ENCODE measurements around the gene ZNF618.

ZNF618 gene

DNA sequence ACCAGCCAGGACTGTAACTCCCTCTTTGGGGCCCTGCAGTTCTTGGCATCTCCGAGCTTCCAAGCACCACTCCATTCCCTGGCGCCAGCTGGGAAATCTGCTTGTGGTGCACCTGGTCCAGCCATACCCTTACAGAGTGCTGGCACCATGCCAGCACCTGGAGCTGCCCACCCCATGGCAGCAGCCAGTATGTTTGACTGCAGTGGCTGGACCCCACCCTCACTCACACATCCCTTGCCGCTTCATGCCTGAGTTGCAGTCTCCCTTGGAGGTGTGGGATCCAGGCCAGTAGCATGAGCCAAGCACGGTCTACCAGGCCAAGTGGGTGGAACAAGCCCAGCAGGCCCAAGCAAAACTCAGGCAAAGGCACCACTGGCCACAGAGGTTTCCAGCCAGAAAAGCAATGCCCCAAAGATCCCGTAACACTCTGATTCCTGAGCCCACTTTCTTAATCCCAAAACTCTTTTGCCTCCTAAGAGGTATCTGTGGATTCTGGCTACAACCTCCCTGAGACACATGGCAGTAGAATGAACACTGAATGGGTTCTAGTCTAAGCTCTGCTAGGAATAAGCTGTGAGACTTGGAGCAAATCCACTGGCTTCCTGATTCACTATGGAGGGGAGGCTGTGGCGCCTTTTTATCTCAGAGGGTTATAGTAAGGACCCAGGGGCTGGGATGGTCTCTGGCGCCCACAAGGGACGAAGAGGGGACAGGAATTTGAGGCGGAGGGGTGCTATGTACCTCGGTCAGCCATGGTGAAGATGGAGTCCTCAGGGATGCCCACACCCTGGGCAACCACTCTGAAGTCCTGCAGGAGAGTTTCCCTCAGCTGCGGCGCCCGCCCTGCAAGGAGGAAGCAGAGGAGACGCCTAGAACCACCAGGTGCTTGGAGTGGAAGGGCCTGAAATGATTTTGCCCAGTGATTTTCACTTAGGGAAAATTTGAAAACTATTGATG is 196.4 kb downstream of the ZNF618 start:
- H3K27ac ChIP-seq (ENCODE audit: low read depth, low read length), result no peak overlapping the region
- no peaks in the 10 kb centered on the region for H3K9me3 ChIP-seq (ENCODE audit: control insufficient read depth, insufficient read depth, low read depth, low read length)
- no peaks in the 10 kb centered on the region for H3K4me1 ChIP-seq (ENCODE audit: control insufficient read depth, insufficient read depth, low read length)

GRCh38 chr9:114075602-114076001 is 199.5 kb downstream of the ZNF618 start:
- H3K4me3 ChIP-seq (ENCODE audit: low read depth, low read length), result no peak overlapping the region
- peaks cover 18% of the 10 kb centered on the region for H3K27me3 ChIP-seq (ENCODE audit: control insufficient read depth, insufficient read depth, low read length)
- no peak overlapping the region for H3K9ac ChIP-seq (ENCODE audit: low read length)
- no peaks in the 10 kb centered on the region for H3K4me1 ChIP-seq (ENCODE audit: control insufficient read depth, insufficient read depth, low read length)
- H3K27ac ChIP-seq (ENCODE audit: low read depth, low read length), result no peak overlapping the region
- no peaks in the 10 kb centered on the region for H3K9me3 ChIP-seq (ENCODE audit: control insufficient read depth, insufficient read depth, low read depth, low read length)
- H3K36me3 ChIP-seq (ENCODE audit: control insufficient read depth, insufficient read depth, low read length), result no peaks in the 10 kb centered on the region

More for the DNA sequence above, 196.4 kb downstream of the ZNF618 start:
- Histone ChIP-seq H3K9ac (ENCODE audit: low read length) (no peak overlapping the region), H3K36me3 (ENCODE audit: control insufficient read depth, insufficient read depth, low read length) (no peaks in the 10 kb centered on the region), H3K4me3 (ENCODE audit: low read depth, low read length) (no peak overlapping the region), H3K27me3 (ENCODE audit: control insufficient read depth, insufficient read depth, low read length) (peaks cover 18% of the 10 kb centered on the region)

DNA sequence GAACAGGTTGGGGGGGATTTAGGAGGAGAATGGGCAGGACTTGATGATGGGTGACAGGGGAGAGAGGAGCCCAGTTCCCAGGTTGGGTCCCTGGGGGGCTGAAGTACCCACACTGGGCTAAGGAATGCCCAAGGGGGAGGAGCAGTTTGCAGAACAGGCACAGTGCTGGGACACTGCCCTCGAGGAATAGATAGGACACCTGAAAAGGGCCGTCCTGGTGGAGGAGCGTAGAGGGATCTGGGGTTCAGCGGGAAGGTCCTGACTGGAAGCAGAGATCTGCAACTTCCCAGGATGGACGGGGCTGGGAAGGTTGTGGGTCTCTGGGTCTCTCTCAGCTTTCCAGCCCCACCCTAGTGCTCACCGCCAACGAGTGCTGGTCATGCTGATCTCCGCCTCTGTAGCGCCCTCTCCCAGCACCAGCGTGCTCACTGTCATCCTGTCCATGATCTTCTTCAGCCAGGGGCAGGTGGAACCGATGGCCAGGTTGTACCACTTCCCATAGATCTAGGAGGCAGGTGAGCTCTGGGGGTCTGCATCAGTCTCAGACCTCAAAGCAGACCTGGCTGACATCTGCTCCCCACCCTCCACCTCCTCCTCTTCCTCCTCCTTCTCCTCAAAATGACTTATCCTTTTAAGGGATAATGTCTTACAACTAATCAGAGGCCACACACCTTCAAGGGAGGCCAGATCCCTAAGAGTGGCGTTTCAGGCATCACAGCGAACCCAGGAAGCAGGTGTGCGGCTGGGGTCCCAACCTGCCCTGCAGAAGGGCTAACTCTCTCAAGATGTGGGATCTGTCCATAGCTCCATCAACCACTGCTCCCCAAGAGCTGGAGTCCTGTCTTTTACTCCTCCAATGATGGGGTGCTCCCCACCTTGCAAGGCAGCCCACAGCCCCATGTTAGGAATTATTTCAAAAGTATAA is 200.4 kb downstream of the ZNF618 start:
- Histone ChIP-seq H3K36me3 (ENCODE audit: control insufficient read depth, insufficient read depth, low read length) (no peaks in the 10 kb centered on the region), H3K27ac (ENCODE audit: low read depth, low read length) (no peak overlapping the region), H3K9me3 (ENCODE audit: control insufficient read depth, insufficient read depth, low read depth, low read length) (no peaks in the 10 kb centered on the region), H3K4me3 (ENCODE audit: low read depth, low read length) (no peak overlapping the region), H3K9ac (ENCODE audit: low read length) (no peak overlapping the region), H3K4me1 (ENCODE audit: control insufficient read depth, insufficient read depth, low read length) (no peaks in the 10 kb centered on the region), H3K27me3 (ENCODE audit: control insufficient read depth, insufficient read depth, low read length) (peaks cover 18% of the 10 kb centered on the region)

GRCh38 chr9:114077162-114077837 is 201.2 kb downstream of the ZNF618 start:
- H3K4me1 ChIP-seq (ENCODE audit: control insufficient read depth, insufficient read depth, low read length), result no peaks in the 10 kb centered on the region
- no peak overlapping the region for H3K9ac ChIP-seq (ENCODE audit: low read length)
- no peak overlapping the region for H3K4me3 ChIP-seq (ENCODE audit: low read depth, low read length)
- peaks cover 18% of the 10 kb centered on the region for H3K27me3 ChIP-seq (ENCODE audit: control insufficient read depth, insufficient read depth, low read length)
- H3K27ac ChIP-seq (ENCODE audit: low read depth, low read length), result no peak overlapping the region
- H3K36me3 ChIP-seq (ENCODE audit: control insufficient read depth, insufficient read depth, low read length), result no peaks in the 10 kb centered on the region
- no peaks in the 10 kb centered on the region for H3K9me3 ChIP-seq (ENCODE audit: control insufficient read depth, insufficient read depth, low read depth, low read length)

DNA sequence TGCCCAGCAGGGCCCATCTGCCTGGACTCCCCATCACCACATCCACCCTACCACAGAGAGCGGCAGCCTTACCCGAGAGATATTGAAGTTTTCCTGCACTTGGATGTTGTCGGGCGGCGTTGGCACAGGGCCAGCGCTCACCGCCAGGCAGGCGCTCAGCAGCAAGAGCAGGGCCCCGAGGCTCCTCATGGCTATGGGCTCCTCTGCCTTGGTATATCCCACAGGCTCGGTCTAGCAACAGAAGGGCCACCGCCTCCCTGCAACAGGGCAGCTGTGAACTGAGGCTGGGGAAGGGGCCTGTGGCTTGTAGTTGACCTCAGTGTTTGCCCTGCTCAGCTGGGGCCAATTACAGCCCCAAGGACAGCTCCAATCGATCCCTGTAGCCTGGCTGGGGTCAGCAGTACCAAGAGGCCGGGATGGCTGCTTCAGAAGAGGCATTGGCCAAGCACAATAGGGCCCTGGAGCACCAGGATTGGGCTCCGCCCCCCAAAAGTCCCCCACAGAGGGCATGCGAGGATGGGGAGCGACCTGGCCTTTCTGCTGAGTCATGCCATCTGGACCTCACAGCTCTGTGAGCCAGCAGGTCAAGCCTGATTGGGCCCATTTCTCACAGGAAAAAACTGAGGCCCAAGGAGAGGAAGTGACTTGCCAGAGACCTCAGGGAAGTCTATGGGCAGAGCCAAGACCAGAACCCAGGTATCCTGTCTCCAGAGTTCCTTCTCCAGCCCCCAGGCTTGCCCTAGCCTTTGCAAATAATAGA is 202.1 kb downstream of the ZNF618 start, which contains the start of gene AMBP:
Gene AMBP (minus strand): TSS at position 280 of the 760 bp plus-strand sequence. CDS start 91 bp downstream, at position 189.
- H3K9ac ChIP-seq (ENCODE audit: low read length), result no peak within 1 kb of the TSS
- H3K4me1 ChIP-seq (ENCODE audit: control insufficient read depth, insufficient read depth, low read length), result no peaks in the 10 kb centered on the region
- H3K36me3 ChIP-seq (ENCODE audit: control insufficient read depth, insufficient read depth, low read length), result no peaks in the 10 kb centered on the region
- H3K9me3 ChIP-seq (ENCODE audit: control insufficient read depth, insufficient read depth, low read depth, low read length), result no peaks in the 10 kb centered on the region
- H3K27ac ChIP-seq (ENCODE audit: low read depth, low read length), result no peak within 1 kb of the TSS
- H3K27me3 ChIP-seq (ENCODE audit: control insufficient read depth, insufficient read depth, low read length), result peaks cover 18% of the 10 kb centered on the region
- no peak within 1 kb of the TSS for H3K4me3 ChIP-seq (ENCODE audit: low read depth, low read length)

- H3K4me1 ChIP-seq (ENCODE audit: control insufficient read depth, insufficient read depth, low read length), result no peaks in the 10 kb centered on the region
- no peak overlapping the region for H3K4me3 ChIP-seq (ENCODE audit: low read depth, low read length)
- no peaks in the 10 kb centered on the region for H3K9me3 ChIP-seq (ENCODE audit: control insufficient read depth, insufficient read depth, low read depth, low read length)
- no peak overlapping the region for H3K9ac ChIP-seq (ENCODE audit: low read length)
- H3K36me3 ChIP-seq (ENCODE audit: control insufficient read depth, insufficient read depth, low read length), result no peaks in the 10 kb centered on the region
- peaks cover 18% of the 10 kb centered on the region for H3K27me3 ChIP-seq (ENCODE audit: control insufficient read depth, insufficient read depth, low read length)
- H3K27ac ChIP-seq (ENCODE audit: low read depth, low read length), result no peak overlapping the region
Measured at GRCh38 chr9:114078781-114079156, 202.7 kb downstream of the ZNF618 start.

DNA sequence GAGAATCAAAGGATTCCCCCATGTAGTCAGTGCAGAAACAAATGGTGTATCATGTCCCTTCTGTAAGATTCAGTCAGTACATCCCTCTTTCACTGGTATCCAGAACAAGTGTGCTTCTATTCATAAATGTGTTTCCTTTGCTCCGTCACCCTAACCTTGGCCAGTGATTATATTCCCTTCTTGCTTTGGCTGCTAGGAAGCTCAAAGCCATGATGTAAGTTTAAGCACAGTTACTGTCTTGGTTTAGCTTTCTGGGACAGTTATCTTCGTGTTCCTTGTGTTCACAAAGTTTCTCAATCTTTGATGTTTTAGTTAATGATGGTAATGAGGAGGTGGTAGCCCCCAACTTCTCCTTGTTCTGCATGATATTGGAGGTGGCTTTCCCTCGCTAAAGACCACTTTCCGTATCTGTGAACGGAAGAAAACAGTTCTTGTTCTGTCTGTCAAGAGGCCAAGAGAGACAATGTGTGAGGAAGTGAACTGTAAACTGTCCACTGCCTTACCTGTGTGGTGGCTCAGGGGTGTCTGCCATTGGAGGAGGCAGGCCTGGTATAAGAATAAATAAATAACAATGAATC is 204.2 kb downstream of the ZNF618 start:
- Histone ChIP-seq H3K4me1 (ENCODE audit: control insufficient read depth, insufficient read depth, low read length) (no peaks in the 10 kb centered on the region), H3K9ac (ENCODE audit: low read length) (no peak overlapping the region), H3K4me3 (ENCODE audit: low read depth, low read length) (no peak overlapping the region), H3K27me3 (ENCODE audit: control insufficient read depth, insufficient read depth, low read length) (peaks cover 16% of the 10 kb centered on the region), H3K36me3 (ENCODE audit: control insufficient read depth, insufficient read depth, low read length) (no peaks in the 10 kb centered on the region), H3K27ac (ENCODE audit: low read depth, low read length) (no peak overlapping the region), H3K9me3 (ENCODE audit: control insufficient read depth, insufficient read depth, low read depth, low read length) (no peaks in the 10 kb centered on the region)

- Histone ChIP-seq H3K4me1 (ENCODE audit: control insufficient read depth, insufficient read depth, low read length) (no peaks in the 10 kb centered on the region), H3K27ac (ENCODE audit: low read depth, low read length) (no peak overlapping the region), H3K4me3 (ENCODE audit: low read depth, low read length) (no peak overlapping the region), H3K9me3 (ENCODE audit: control insufficient read depth, insufficient read depth, low read depth, low read length) (no peaks in the 10 kb centered on the region), H3K9ac (ENCODE audit: low read length) (no peak overlapping the region), H3K36me3 (ENCODE audit: control insufficient read depth, insufficient read depth, low read length) (no peaks in the 10 kb centered on the region), H3K27me3 (ENCODE audit: control insufficient read depth, insufficient read depth, low read length) (peaks cover 9% of the 10 kb centered on the region)
Measured at GRCh38 chr9:114080773-114081440, 204.8 kb downstream of the ZNF618 start.

DNA sequence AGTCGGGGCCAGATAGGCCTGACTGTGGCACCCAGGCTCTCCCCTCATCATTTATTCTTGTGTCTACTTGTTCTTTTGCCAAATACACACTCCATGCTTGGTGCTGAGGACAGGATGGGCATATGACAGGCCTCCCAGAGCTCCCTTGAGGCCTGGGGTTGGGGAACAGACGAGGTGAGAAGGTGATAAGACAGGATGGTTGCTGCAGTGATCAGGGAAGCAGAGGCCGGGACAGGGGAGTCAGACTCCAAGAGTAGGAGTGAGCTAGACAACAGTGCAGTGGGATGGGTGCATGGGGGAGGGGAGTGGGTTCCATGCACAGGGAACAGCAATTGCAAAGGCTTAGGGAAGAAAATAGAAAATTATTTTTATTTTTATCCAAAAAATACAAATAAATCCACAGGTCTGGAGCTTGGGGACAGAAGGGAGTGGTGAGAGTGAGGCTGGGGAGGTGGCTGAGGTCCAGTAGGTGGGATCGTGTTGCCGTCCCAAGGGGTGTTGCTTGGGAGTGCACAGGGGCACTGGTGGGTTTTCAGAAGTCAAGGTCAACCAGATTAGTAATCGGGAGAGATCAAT is 205.4 kb downstream of the ZNF618 start:
- Histone ChIP-seq H3K36me3 (ENCODE audit: control insufficient read depth, insufficient read depth, low read length) (no peaks in the 10 kb centered on the region), H3K4me3 (ENCODE audit: low read depth, low read length) (no peak overlapping the region), H3K27ac (ENCODE audit: low read depth, low read length) (no peak overlapping the region), H3K9ac (ENCODE audit: low read length) (no peak overlapping the region), H3K27me3 (ENCODE audit: control insufficient read depth, insufficient read depth, low read length) (peaks cover 4% of the 10 kb centered on the region; the same call in 1 of the 2 replicates), H3K4me1 (ENCODE audit: control insufficient read depth, insufficient read depth, low read length) (no peaks in the 10 kb centered on the region), H3K9me3 (ENCODE audit: control insufficient read depth, insufficient read depth, low read depth, low read length) (no peaks in the 10 kb centered on the region)
